Type B pancreatic cell (in vitro differentiated cells): ENCODE results near the gene CNR1. TPM values are rescaled to one million over a fixed set of nuclear protein-coding genes. Genes with fewer than 3 reads are reported as not detected.
A peak's percentile ranks its signal among the peaks of the same experiment; 100 is the strongest.

ENCODE experiments used
- DNase-seq: peaks from one replicate; pipeline ENCODE4 v3.0.0; 2021; ENCODE audit warnings: mixed read lengths; ENCODE audit not compliant: unreplicated experiment; ENCODE audit errors: extremely low spot score
- H3K27ac Mint-ChIP-seq: 2 replicates; pipeline ENCODE4 v1.8.0; 2021; ENCODE audit warnings: mild to moderate bottlenecking, mixed read lengths
- H3K27me3 Mint-ChIP-seq: 2 replicates; pipeline ENCODE4 v1.8.0; 2021; ENCODE audit warnings: mixed read lengths
- H3K36me3 Mint-ChIP-seq: 2 replicates; pipeline ENCODE4 v1.8.0; 2021; ENCODE audit warnings: mixed read lengths
- H3K4me1 Mint-ChIP-seq: one replicate; pipeline ENCODE4 v1.8.0; 2021; ENCODE audit warnings: mixed read lengths; ENCODE audit not compliant: unreplicated experiment
- H3K4me3 Mint-ChIP-seq: 2 replicates; pipeline ENCODE4 v1.8.0; 2021; ENCODE audit warnings: mild to moderate bottlenecking, mixed read lengths
- H3K9me3 Mint-ChIP-seq: 2 replicates; pipeline ENCODE4 v1.8.0; 2021; ENCODE audit warnings: mixed read lengths
- total RNA-seq: library from RNA; stranded (reverse); gene quantifications from 2 replicates; pipeline ENCODE4 v1.2.1, GENCODE V29; 2021; ENCODE audit warnings: low replicate concordance
- TF ChIP-seq, protein P1 (sequence below): fragments of 200-600 bp; sonication (generic); conservative IDR thresholded peaks from 2 replicates; pipeline ENCODE4 v1.5.0; 2021; ENCODE audit warnings: antibody characterized with exemption, mild to moderate bottlenecking

Gene CNR1
- total RNA-seq, 1 donor from 2014 or later, result 3.5 TPM

DNA sequence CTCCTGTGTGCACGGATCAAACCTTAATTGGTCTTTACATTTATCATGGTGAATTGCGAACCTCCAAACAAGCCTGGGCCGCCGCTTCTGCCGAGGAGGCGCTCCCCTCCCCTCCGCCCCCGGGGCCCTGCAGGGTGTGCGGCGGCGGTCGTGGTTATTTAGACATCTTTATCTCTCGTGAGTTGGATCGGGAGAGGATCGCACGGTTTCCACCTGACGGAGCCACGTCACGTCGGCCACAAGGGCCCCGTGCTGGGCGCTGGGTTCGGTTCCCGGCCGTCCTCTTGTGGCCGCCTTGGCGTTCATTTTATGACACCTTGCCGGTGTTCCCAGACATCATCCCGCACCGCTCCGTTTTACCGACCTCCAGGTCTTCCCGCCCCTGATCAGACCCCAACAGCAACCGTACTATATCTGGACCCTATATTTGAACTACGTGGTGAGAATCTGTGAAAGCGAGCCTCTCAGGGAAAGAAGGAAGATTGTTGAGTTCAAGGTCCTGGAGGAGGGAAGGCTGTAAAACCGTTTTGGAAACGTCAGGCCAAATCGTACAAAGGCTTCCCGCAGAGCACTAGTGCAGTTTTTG, 1.3 kb upstream of the CNR1 start:
- H3K36me3 Mint-ChIP-seq, result no peaks in the 10 kb centered on the region

GRCh38 chr6:88166493-88167351, 575 bp upstream of the CNR1 start:
- Mint-ChIP-seq H3K9me3 (no peaks in the 10 kb centered on the region), H3K36me3 (no peaks in the 10 kb centered on the region), H3K4me1 (peaks cover 11% of the 10 kb centered on the region), H3K27ac (peak overlapping the region; percentile 26), H3K27me3 (peaks cover 73% of the 10 kb centered on the region), H3K4me3 (peak overlapping the region; percentile 89)
- TF ChIP-seq, protein P1, sequence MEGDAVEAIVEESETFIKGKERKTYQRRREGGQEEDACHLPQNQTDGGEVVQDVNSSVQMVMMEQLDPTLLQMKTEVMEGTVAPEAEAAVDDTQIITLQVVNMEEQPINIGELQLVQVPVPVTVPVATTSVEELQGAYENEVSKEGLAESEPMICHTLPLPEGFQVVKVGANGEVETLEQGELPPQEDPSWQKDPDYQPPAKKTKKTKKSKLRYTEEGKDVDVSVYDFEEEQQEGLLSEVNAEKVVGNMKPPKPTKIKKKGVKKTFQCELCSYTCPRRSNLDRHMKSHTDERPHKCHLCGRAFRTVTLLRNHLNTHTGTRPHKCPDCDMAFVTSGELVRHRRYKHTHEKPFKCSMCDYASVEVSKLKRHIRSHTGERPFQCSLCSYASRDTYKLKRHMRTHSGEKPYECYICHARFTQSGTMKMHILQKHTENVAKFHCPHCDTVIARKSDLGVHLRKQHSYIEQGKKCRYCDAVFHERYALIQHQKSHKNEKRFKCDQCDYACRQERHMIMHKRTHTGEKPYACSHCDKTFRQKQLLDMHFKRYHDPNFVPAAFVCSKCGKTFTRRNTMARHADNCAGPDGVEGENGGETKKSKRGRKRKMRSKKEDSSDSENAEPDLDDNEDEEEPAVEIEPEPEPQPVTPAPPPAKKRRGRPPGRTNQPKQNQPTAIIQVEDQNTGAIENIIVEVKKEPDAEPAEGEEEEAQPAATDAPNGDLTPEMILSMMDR, result no peak
- DNase-seq, result no peak

More for the DNA sequence above, 1.3 kb upstream of the CNR1 start:
- Mint-ChIP-seq H3K27me3 (peaks cover 71% of the 10 kb centered on the region), H3K9me3 (no peaks in the 10 kb centered on the region), H3K4me3 (peak overlapping the region; percentile 80), H3K27ac (peak overlapping the region; percentile 22), H3K4me1 (peaks cover 11% of the 10 kb centered on the region)
- DNase-seq, result no peak
- TF ChIP-seq, protein P1, result no peak

GRCh38 chr6:88165087-88165843, 882 bp downstream of the CNR1 start:
- Mint-ChIP-seq H3K36me3 (no peaks in the 10 kb centered on the region), H3K9me3 (no peaks in the 10 kb centered on the region), H3K4me1 (peaks cover 11% of the 10 kb centered on the region), H3K4me3 (peak overlapping the region; percentile 88), H3K27ac (peak overlapping the region; percentile 67), H3K27me3 (peaks cover 67% of the 10 kb centered on the region)
- TF ChIP-seq, protein P1, result no peak
- no peak for DNase-seq

DNA sequence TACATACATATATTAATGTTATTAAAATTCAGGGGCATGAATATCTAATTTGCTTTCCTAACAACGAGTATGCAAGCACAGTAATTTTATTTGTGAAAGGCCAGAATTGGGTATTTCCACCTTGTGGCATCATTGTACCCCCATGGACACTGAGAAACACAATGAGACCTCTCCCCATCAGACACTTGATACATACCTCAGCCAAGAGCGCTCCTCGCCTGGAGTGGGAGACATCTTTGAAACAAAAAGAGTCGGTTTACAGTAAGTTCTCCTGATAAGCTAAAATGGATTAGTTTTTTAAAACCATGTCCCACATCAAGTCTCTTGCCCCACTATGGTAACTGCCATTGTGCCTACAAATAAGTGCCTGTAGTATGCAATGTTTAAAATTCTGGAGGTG, 2.1 kb downstream of the CNR1 start:
- TF ChIP-seq, protein P1, result no peak
- peak overlapping the region; percentile 61 for H3K4me3 Mint-ChIP-seq
- H3K27ac Mint-ChIP-seq, result no peak overlapping the region
- no peaks in the 10 kb centered on the region for H3K9me3 Mint-ChIP-seq
- peaks cover 11% of the 10 kb centered on the region for H3K4me1 Mint-ChIP-seq
- no peak for DNase-seq
- H3K27me3 Mint-ChIP-seq, result peaks cover 55% of the 10 kb centered on the region
- no peaks in the 10 kb centered on the region for H3K36me3 Mint-ChIP-seq

- Mint-ChIP-seq H3K36me3 (no peaks in the 10 kb centered on the region), H3K27me3 (peaks cover 50% of the 10 kb centered on the region), H3K9me3 (no peaks in the 10 kb centered on the region), H3K4me3 (no peak overlapping the region), H3K4me1 (peaks cover 11% of the 10 kb centered on the region), H3K27ac (no peak overlapping the region)
- DNase-seq, result no peak
- TF ChIP-seq, protein P1, result no peak
Observed at GRCh38 chr6:88163616-88164015, 2.5 kb downstream of the CNR1 start.
